Cortex of kidney (tissue), 1 donor: Measurements from ENCODE around the gene VPS18.
"Not testable (repeated sequence)": the region's sequence is repeated elsewhere in the genome, so short reads cannot be mapped to it uniquely, and the experiment has no call there.

Experiments
- DNase-seq: peaks from one replicate; lab custom pipeline; 2025; lab: John Stamatoyannopoulos, UW

Gene VPS18

DNA sequence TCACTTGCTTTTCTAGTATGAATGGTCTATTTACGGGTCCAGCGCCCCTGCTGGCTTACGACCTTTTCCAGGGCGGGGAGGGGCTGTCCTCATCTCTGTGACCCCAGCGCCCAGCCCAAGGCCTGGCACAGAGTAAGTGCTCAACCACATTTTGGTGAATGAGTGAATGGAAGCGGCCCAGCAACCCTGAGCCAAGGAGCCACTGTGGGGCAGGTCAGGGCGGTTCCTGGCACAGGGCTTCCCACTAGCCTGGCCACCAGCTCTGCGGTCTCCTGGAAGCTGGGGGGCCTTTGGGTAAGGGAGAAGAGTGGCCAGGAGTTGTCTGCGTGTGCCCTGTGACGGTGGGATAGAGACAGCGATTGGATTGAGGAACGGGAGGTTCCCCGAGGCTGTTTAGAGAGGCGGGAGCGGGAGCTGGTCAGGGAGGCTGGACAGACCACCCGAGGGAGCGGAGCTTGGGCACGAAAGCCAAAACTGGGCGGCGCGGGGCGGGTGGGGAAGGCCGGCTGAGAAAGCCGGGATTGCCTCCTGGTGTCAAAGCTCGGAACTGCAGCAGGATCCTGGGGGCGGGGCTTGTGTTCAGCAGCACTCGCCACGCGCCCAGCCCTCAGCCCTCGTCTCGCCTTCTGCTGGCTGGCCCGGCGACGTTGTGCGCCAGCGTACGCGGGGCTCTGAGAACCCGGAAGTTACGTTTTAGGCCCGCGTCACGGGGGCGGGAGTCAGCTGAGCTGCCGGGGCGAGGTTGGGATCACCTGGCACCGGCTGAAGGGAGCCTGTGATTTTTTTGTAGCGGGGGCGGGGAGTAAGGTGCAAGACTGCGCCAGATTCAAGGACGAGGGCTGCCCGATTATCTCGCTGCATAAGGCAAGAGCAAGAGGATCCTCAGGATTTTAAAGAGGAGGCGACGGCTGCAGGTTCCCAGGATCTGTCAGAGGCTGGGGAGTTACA, at the start of gene VPS18:
Gene VPS18, plus strand, starts transcription at position 718 of the 948 bp plus-strand sequence. CDS start 319 bp downstream, outside the sequence.
- peak; percentile 99 for DNase-seq

DNA sequence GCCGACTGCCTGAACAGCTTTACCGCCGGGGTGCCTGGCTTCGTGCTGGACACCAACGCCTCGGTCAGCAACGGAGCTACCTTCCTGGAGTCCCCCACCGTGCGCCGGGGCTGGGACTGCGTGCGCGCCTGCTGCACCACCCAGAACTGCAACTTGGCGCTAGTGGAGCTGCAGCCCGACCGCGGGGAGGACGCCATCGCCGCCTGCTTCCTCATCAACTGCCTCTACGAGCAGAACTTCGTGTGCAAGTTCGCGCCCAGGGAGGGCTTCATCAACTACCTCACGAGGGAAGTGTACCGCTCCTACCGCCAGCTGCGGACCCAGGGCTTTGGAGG, 49.6 kb upstream of the VPS18 start:
- no peak for DNase-seq

- no peak for DNase-seq
These were observed 49.2 kb upstream of the VPS18 start for GRCh38 chr15:40845036-40845435.

DNA sequence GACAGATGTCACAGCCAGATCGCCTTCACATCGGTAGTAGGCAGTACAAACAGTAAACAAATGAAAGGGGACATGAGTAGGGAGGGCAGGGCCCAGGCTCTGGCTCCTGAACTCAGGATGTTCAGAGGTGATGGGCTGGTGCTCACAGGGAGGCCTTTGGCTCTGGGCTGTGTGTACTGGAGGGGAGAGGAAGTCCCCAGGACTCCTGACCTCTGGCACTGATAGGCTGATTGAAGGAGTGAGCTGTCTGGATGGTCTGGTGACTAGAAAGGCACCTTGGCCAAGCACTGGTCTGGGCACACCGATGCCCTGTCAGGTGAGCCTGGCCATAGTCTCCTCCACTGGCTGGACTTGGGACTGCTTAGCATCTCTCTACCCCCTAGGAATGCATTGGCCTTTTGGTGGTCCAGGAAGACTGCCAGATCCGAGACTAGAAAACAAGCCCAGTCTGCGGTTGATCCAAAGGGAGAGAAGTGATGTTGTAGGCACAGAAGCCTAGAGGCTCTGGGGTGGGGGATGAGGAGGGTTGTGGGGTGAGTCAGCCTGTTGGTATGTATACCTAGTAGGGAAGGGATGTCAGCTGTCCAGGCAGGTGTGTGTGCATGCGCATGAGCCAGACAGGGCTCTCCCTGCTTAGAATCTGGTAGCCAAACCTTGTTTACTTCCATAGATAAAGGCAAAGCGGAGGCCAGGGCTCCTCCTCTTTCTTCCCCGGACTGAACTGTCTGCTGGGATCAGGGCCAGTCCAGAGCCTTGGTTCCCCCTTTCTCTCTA, 48.6 kb upstream of the VPS18 start:
- no peak for DNase-seq

- no peak for DNase-seq
These were observed 47.4 kb upstream of the VPS18 start for GRCh38 chr15:40846841-40847222.

DNA sequence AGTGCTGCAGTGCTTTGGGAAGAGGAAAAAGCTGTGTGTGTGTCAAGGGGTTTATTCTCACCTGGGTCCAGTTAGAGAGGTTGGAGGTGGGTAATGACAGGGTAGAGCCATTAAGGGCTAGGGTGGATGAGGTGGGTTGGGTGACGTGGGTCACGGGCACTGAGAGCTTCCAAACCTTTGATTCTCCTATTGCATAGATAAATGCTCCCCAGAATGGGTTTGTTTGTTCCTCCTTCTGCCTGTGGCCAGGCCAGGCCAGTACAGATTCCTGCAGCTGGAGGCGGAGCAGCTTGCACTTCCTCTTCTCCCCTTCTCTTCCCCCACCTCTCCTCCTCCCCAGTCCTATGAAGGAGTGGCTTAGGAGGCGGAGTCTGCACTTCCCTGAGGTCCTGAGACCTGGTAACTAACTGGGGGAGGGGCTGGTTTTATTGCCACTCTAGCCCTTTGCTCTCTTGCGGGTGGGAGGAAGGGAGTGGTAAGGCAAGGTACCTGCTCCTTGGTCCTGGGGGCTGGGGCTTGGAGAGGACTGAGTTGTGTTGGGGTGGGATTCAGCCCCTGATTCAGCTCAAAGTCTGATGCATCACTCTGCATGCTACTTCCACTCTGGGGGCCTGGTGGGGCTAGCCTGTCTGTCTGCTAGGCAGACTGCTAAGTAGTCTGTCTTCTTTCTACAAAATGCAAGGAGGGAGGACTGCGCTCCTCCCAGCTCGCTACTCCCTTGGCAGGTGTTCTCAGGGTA, 46.9 kb upstream of the VPS18 start:
- DNase-seq = no peak

DNA sequence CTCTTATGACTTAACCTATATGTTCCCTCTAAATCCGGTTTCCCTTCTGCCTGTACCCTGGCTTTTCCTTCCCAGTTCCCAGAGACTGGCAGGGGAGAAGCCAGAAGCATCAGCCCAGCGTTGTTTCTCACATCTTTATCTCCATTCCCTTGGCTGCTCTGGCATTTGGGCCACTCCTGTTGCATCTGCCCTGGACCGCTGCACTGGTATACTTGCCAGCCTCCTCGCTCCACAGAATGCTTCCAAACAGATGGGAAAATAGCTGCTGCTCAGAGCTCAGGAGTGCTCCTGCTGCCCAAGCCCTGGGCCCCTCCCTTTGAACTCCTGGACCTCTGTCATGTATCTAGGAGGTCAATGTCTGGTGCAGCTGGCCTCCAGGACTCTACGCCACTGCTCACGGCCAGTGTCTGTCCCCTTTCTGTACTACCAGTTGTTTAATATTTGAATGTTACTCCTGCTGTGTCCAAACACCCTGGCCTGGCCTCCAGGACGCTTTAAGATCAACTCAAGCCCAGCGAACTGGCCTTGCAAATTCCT, 43.6 kb upstream of the VPS18 start:
- DNase-seq = no peak

- no peak for DNase-seq
These were observed 41.7 kb upstream of the VPS18 start for GRCh38 chr15:40852529-40852928.

- DNase-seq = no peak
These were observed 40.9 kb upstream of the VPS18 start for GRCh38 chr15:40853241-40853890.

DNA sequence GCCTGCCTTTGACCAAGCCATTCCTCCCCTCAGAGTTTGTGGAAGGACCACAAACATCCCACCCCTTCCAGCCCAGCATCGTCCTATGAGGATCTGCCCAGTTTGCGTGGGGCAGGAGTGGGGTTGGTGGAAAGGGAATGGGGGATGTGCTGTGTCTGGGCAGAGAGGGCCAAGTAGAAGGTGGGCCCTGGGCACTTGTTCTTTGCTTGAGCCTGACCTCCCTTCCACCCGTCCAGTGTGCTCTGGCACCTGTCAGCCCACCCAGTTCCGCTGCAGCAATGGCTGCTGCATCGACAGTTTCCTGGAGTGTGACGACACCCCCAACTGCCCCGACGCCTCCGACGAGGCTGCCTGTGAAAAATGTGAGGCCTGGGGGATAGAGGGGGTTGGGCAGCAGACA, 40.1 kb upstream of the VPS18 start:
- no peak for DNase-seq

DNA sequence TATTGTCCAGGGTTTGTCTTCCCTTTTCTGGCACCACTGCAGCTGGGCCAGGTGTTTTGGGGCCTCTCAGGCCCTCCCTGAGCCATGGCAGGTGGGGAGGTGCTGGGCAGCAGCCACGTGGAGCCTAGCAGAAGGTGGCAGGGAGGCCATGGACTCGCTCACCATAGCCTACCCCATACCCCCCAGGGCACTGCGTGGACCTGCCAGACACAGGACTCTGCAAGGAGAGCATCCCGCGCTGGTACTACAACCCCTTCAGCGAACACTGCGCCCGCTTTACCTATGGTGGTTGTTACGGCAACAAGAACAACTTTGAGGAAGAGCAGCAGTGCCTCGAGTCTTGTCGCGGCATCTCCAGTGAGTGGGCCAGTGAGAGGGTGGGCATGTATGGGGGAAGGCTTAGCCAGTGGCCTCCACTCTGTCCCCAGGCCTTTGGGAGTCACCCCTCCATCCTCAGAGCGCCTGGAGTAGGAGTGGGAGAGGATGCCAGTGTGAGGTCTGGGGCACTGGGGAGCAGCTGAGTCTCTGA, 38.5 kb upstream of the VPS18 start:
- no peak for DNase-seq

DNA sequence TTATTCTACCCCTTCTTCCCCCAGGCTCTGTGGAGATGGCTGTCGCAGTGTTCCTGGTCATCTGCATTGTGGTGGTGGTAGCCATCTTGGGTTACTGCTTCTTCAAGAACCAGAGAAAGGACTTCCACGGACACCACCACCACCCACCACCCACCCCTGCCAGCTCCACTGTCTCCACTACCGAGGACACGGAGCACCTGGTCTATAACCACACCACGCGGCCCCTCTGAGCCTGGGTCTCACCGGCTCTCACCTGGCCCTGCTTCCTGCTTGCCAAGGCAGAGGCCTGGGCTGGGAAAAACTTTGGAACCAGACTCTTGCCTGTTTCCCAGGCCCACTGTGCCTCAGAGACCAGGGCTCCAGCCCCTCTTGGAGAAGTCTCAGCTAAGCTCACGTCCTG, 37.5 kb upstream of the VPS18 start:
- DNase-seq = no peak

- no peak for DNase-seq
These were observed 36.5 kb upstream of the VPS18 start for GRCh38 chr15:40857601-40858341.

- no peak for DNase-seq
These were observed 35.5 kb upstream of the VPS18 start for GRCh38 chr15:40858706-40859105.

- no peak for DNase-seq
These were observed 34.9 kb upstream of the VPS18 start for GRCh38 chr15:40859206-40859851.

DNA sequence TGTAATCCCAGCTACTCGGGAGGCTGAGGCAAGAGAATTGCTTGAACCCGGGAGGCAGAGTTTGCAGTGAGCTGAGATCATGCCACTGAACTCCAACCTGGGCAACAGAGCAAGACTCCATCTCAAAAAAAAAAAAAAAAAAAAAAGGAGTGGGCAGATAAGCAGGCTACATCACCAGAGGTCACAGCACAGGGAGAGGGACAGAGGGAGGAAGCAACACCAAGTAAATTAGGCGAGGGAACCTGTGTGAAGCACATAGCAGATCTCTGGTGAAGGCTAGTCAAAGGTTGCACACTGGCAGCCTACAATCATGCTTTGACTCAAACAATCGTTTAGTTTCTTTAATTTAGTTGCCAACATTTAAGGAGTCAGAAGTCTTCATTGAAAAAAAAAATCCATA, 33.1 kb upstream of the VPS18 start:
- DNase-seq = not testable (repeated sequence)

DNA sequence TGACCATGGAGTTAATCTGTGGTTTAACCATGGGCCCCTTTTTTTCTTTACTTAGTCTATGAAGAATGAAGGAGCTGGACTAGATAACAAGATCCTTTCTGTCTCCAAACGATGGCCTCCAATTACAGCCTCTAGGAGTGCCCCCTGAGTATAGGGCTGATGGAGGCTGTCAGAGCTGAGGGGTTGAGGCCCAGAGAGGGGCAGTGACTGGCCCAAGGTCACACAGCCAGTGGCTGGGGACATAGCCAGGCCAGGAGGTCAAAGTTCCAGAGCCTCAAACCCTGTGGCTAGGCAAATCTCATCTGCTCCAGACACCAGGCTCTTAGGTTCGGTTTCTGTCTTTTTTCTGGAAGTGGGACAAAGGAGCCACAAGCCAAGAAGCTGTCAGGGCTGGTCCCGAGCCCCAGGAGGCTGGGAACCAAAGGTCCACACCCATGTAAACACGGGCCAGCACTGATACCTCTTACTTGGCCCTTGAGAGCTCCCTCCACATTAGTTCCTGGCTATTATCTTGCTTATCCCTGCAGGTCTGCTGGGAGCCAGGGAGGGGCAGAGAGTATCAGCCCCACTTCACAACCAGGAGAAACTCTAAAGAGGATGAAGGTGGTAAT, 30.5 kb upstream of the VPS18 start:
- no peak for DNase-seq

GRCh38 chr15:40867199-40867598, 27.1 kb upstream of the VPS18 start:
- no peak for DNase-seq

- no peak for DNase-seq
These were observed 24.6 kb upstream of the VPS18 start for GRCh38 chr15:40869686-40870085.

DNA sequence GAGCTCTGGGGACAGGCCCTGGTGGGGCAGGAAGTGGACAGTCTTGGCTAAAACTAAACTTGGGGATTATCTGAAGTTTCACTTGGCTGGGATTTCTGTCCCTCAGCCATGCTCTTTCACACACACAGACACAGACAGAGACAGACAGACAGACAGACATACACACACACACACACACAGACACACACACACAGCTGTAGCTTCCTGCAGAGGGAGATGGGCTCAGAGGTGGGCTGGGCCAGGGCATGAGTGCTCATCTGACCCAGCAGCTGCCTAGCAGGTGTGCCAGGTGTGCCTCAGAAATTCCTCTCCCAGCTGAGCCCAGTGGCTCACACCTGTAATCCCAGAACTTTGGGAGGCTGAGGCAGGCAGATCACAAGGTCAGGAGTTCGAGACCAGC, 23.5 kb upstream of the VPS18 start:
- no peak for DNase-seq
